Naive thymus-derived CD4-positive, alpha-beta T cell (primary cell): ENCODE data around the gene NEK9. TPM values are rescaled to one million over a fixed set of nuclear protein-coding genes. Genes with fewer than 3 reads are reported as not detected.

Experiments used
- ATAC-seq: fragments of 150-1000 bp; cut with Tn5 transposase; 2 replicates; pipeline ENCODE4 v1.10.0; 2021; ENCODE audit warnings: mild to moderate bottlenecking, moderate library complexity
- CTCF ChIA-PET: fragments of 350-600 bp; sonication (Branson Sonifier 250); formaldehyde crosslinking; loops from one replicate; lab custom pipeline; 2021; ENCODE audit warnings: antibody characterized with exemption; lab: Charles Lee
- POLR2A ChIA-PET: fragments of 350-600 bp; sonication (Branson Sonifier 250); formaldehyde crosslinking; loops from one replicate; lab custom pipeline; 2021; ENCODE audit warnings: antibody characterized with exemption, inconsistent platforms; lab: Charles Lee
- DNase-seq, 9 donors: peaks; one replicate each; pipeline versions ENCODE4 v3.0.0 to v3.0.0-alpha.2; 2020 to 2022; ENCODE audit warnings: mixed read lengths in 1 of 9
- H3K27ac ChIP-seq: one replicate; pipeline ENCODE4 v1.7.0; 2013; ENCODE audit warnings: mild to moderate bottlenecking, low read depth, low read length, moderate library complexity
- H3K27me3 ChIP-seq, 2 donors: one replicate each; pipeline ENCODE4 v1.7.0; 2013; ENCODE audit warnings: low read length in 2 of 2, mild to moderate bottlenecking in 2 of 2, moderate library complexity in 2 of 2; ENCODE audit not compliant: control insufficient read depth in 2 of 2, insufficient read depth in 2 of 2
- H3K36me3 ChIP-seq, 3 experiments: 1 replicate in 2 of 3; 2 replicates in 1 of 3; pipeline ENCODE4 v1.7.0; 2013; ENCODE audit warnings: low read length in 3 of 3, mild to moderate bottlenecking in 3 of 3, moderate library complexity in 1 of 3; ENCODE audit not compliant: insufficient read depth in 3 of 3, control insufficient read depth in 2 of 3
- H3K4me1 ChIP-seq, 2 donors: one replicate each; pipeline ENCODE4 v1.7.0; 2013; ENCODE audit warnings: low read length in 2 of 2, mild to moderate bottlenecking in 2 of 2, moderate library complexity in 1 of 2; ENCODE audit not compliant: control insufficient read depth in 2 of 2, insufficient read depth in 2 of 2
- H3K4me3 ChIP-seq: 2 replicates; pipeline ENCODE4 v1.7.0; 2013; ENCODE audit warnings: mild to moderate bottlenecking, low read length
- H3K9me3 ChIP-seq, 3 experiments: 1 replicate in 2 of 3; 2 replicates in 1 of 3; pipeline ENCODE4 v1.7.0; 2013; ENCODE audit warnings: low read length in 3 of 3; ENCODE audit not compliant: control insufficient read depth in 2 of 3
- H3K27ac Mint-ChIP-seq, 9 donors: one replicate each; pipeline ENCODE4 v1.8.0; 2020 to 2022; ENCODE audit warnings: mixed read lengths in 9 of 9, mild to moderate bottlenecking in 8 of 9, moderate library complexity in 5 of 9, inconsistent platforms in 2 of 9
- H3K27me3 Mint-ChIP-seq, 5 donors: one replicate each; pipeline ENCODE4 v1.8.0; 2021 to 2022; ENCODE audit warnings: mixed read lengths in 5 of 5, mild to moderate bottlenecking in 1 of 5
- H3K36me3 Mint-ChIP-seq, 5 donors: one replicate each; pipeline ENCODE4 v1.8.0; 2020 to 2022; ENCODE audit warnings: mixed read lengths in 5 of 5, mild to moderate bottlenecking in 3 of 5, inconsistent platforms in 1 of 5
- H3K4me1 Mint-ChIP-seq, 7 donors: one replicate each; pipeline ENCODE4 v1.8.0; 2020 to 2022; ENCODE audit warnings: mixed read lengths in 7 of 7, mild to moderate bottlenecking in 3 of 7, inconsistent platforms in 1 of 7
- H3K4me3 Mint-ChIP-seq, 10 donors: one replicate each; pipeline ENCODE4 v1.8.0; 2020 to 2022; ENCODE audit warnings: mild to moderate bottlenecking in 10 of 10, mixed read lengths in 10 of 10, moderate library complexity in 6 of 10, inconsistent platforms in 2 of 10
- H3K9me3 Mint-ChIP-seq, 11 donors: one replicate each; pipeline ENCODE4 v1.8.0; 2020 to 2022; ENCODE audit warnings: mixed read lengths in 11 of 11, mild to moderate bottlenecking in 4 of 11, inconsistent platforms in 1 of 11, moderate library complexity in 1 of 11
- intact Hi-C, 2 donors: fragments of 100-400 bp; cut with micrococcal nuclease; formaldehyde crosslinking; loops; one replicate each; pipeline ENCODE4 v1.15.1; 2023
- polyA plus RNA-seq, 2 donors: library from polyadenylated mRNA; unstranded; fragments of 300-500 nt; fragmentation: Illumina TruSeq; gene quantifications; one replicate each; pipeline ENCODE4 v1.2.3, GENCODE V29; 2021
- total RNA-seq, 6 experiments: library from RNA in 5 of 6; stranded (reverse) in 5 of 6; gene quantifications; 1 replicate in 5 of 6; 2 replicates in 1 of 6; pipeline ENCODE4 v1.2.3 and lab custom pipeline; 2021 to 2026

NEK9 gene
- total and polyA plus RNA-seq, 7 experiments from 2014 or later = 16.6 to 141 (median 83.4) TPM

- Mint-ChIP-seq H3K27me3 (peaks cover 0 to 3% (median 0%) of the 10 kb centered on the region in 5 donors), H3K4me3 (no peak overlapping the region), H3K36me3 (no peaks in the 10 kb centered on the region), H3K27ac (no peak overlapping the region), H3K4me1 (peaks cover 18 to 31% (median 23%) of the 10 kb centered on the region in 7 donors), H3K9me3 (no peaks in the 10 kb centered on the region)
- Histone ChIP-seq H3K27ac (no peak overlapping the region), H3K4me3 (no peak overlapping the region), H3K27me3 (no peaks in the 10 kb centered on the region), H3K4me1 (peaks cover 14 to 17% of the 10 kb centered on the region in 2 donors), H3K9me3 (no peaks in the 10 kb centered on the region), H3K36me3 (peaks cover 0 to 5% (median 0%) of the 10 kb centered on the region in 3 experiments)
- ChIA-PET CTCF (interaction anchor here (1.6 kb wide), 1 partner anchor 161 kb away, joined by 3 read pairs; no protein-coding TSS in a partner anchor), POLR2A (no interaction called here)
- DNase-seq (no peak), ATAC-seq (no peak)
- intact Hi-C loops = loop anchor here in 1 of 2 donors (5.0 kb wide), 1 partner anchor 120 kb away; no protein-coding TSS in a partner anchor
Observed at GRCh38 chr14:75067212-75067611, 59.6 kb downstream of the NEK9 start.

GRCh38 chr14:75066691-75067090, 60.2 kb downstream of the NEK9 start:
- Mint-ChIP-seq H3K9me3 (no peaks in the 10 kb centered on the region), H3K36me3 (no peaks in the 10 kb centered on the region), H3K4me3 (no peak overlapping the region), H3K4me1 (peaks cover 18 to 32% (median 23%) of the 10 kb centered on the region in 7 donors), H3K27ac (no peak overlapping the region), H3K27me3 (peaks cover 0 to 3% (median 0%) of the 10 kb centered on the region in 5 donors)
- no peak overlapping the region for H3K4me3 ChIP-seq
- no peaks in the 10 kb centered on the region for H3K9me3 ChIP-seq
- H3K36me3 ChIP-seq = peaks cover 0 to 5% (median 0%) of the 10 kb centered on the region in 3 experiments
- CTCF ChIA-PET = interaction anchor here (1.6 kb wide), 1 partner anchor 161 kb away, joined by 3 read pairs; no protein-coding TSS in a partner anchor
- no peak overlapping the region for H3K27ac ChIP-seq
- no peaks in the 10 kb centered on the region for H3K27me3 ChIP-seq
- intact Hi-C loops = loop anchor here in 1 of 2 donors (5.0 kb wide), 1 partner anchor 119 kb away; no protein-coding TSS in a partner anchor
- peaks cover 14 to 17% of the 10 kb centered on the region in 2 donors for H3K4me1 ChIP-seq
- no peak for ATAC-seq
- POLR2A ChIA-PET = no interaction called here
- no peak for DNase-seq

GRCh38 chr14:75064205-75064567, 62.7 kb downstream of the NEK9 start:
- Mint-ChIP-seq H3K27ac (peak overlapping the region; percentile 90 to 99 (median 96)), H3K4me3 (peak overlapping the region; percentile 93 to 100 (median 99)), H3K9me3 (no peaks in the 10 kb centered on the region), H3K27me3 (no peaks in the 10 kb centered on the region), H3K4me1 (peaks cover 15 to 36% (median 27%) of the 10 kb centered on the region in 7 donors), H3K36me3 (peaks cover 6 to 19% (median 7%) of the 10 kb centered on the region in 5 donors)
- Histone ChIP-seq H3K4me3 (peak overlapping the region; percentile 98), H3K9me3 (no peaks in the 10 kb centered on the region), H3K4me1 (peaks cover 14 to 17% of the 10 kb centered on the region in 2 donors), H3K27me3 (no peaks in the 10 kb centered on the region), H3K36me3 (peaks cover 0 to 5% (median 0%) of the 10 kb centered on the region in 3 experiments), H3K27ac (peak overlapping the region; percentile 83)
- ChIA-PET CTCF (interaction anchor here (1.8 kb wide), 1 partner anchor 203 kb away, joined by 4 read pairs; no protein-coding TSS in a partner anchor), POLR2A (interaction anchor here (0.6 to 4.9 kb wide), 4 partner anchors 13 to 62 kb away, joined by 3 to 29 read pairs (median 4); partner anchors contain the start of genes EIF2B2 and MLH3)
- ATAC-seq (no peak), DNase-seq (no peak)
- intact Hi-C loops = loop anchor here (1.0 to 2.0 kb wide), 2 partner anchors 61 to 62 kb away; partner anchors contain the start of gene EIF2B2 (in 2 of the 2)

- H3K4me1 Mint-ChIP-seq = peaks cover 15 to 38% (median 27%) of the 10 kb centered on the region in 7 donors
- ATAC-seq = peak; percentile 99
- Histone ChIP-seq H3K27ac (peak within 1 kb of the TSS; percentile 83), H3K36me3 (peaks cover 0 to 5% (median 0%) of the 10 kb centered on the region in 3 experiments), H3K4me1 (peaks cover 11 to 13% of the 10 kb centered on the region in 2 donors), H3K4me3 (peak within 1 kb of the TSS; percentile 98), H3K27me3 (no peaks in the 10 kb centered on the region), H3K9me3 (no peaks in the 10 kb centered on the region)
- peaks cover 6 to 21% (median 7%) of the 10 kb centered on the region in 5 donors for H3K36me3 Mint-ChIP-seq
- H3K27ac Mint-ChIP-seq = peak within 1 kb of the TSS; percentile 90 to 99 (median 96)
- no peaks in the 10 kb centered on the region for H3K27me3 Mint-ChIP-seq
- intact Hi-C loops = loop anchor here (1.0 to 2.0 kb wide), 3 partner anchors 12 to 61 kb away; partner anchors contain the start of genes EIF2B2 (in 2 of the 2) and MLH3 (in 2 of the 2)
- peak; percentile 79 to 93 (median 86) for DNase-seq
- ChIA-PET CTCF (interaction anchor here (0.9 to 1.8 kb wide), 2 partner anchors 12 to 203 kb away, joined by 3 to 4 read pairs; no protein-coding TSS in a partner anchor), POLR2A (interaction anchor here (0.6 to 4.9 kb wide), 5 partner anchors 13 to 62 kb away, joined by 3 to 29 read pairs (median 4); partner anchors contain the start of genes EIF2B2 and MLH3)
- peak within 1 kb of the TSS; percentile 93 to 100 (median 99) for H3K4me3 Mint-ChIP-seq
- no peaks in the 10 kb centered on the region for H3K9me3 Mint-ChIP-seq
Observed at GRCh38 chr14:75063491-75064204, 63.2 kb downstream of the NEK9 start, which contains the start of gene ACYP1. TSS of gene ACYP1 (minus strand) at chr14:75064024. CDS start at chr14:75063553, 471 bp downstream.

GRCh38 chr14:75063013-75063412, 63.8 kb downstream of the NEK9 start:
- Histone ChIP-seq H3K9me3 (no peaks in the 10 kb centered on the region), H3K4me3 (peak overlapping the region; percentile 98), H3K27ac (peak overlapping the region; percentile 83), H3K36me3 (peaks cover 0 to 5% (median 0%) of the 10 kb centered on the region in 3 experiments), H3K27me3 (no peaks in the 10 kb centered on the region), H3K4me1 (peaks cover 7 to 9% of the 10 kb centered on the region in 2 donors)
- DNase-seq = no peak
- no peaks in the 10 kb centered on the region for H3K9me3 Mint-ChIP-seq
- POLR2A ChIA-PET = interaction anchor here (1.2 to 4.9 kb wide), 3 partner anchors 12 to 18 kb away, joined by 3 to 29 read pairs (median 4); partner anchors contain the start of gene MLH3
- peaks cover 6 to 25% (median 7%) of the 10 kb centered on the region in 5 donors for H3K36me3 Mint-ChIP-seq
- H3K4me3 Mint-ChIP-seq = peak overlapping the region; percentile 93 to 100 (median 99)
- peak overlapping the region; percentile 90 to 99 (median 96) for H3K27ac Mint-ChIP-seq
- no peaks in the 10 kb centered on the region for H3K27me3 Mint-ChIP-seq
- intact Hi-C loops = loop anchor here (1.0 kb wide), 1 partner anchor 12 kb away; the partner anchor contains the start of gene MLH3 (in 2 of the 2)
- ATAC-seq = no peak
- CTCF ChIA-PET = interaction anchor here (0.9 kb wide), 1 partner anchor 11 kb away, joined by 3 read pairs; no protein-coding TSS in a partner anchor
- H3K4me1 Mint-ChIP-seq = peaks cover 15 to 38% (median 27%) of the 10 kb centered on the region in 7 donors

GRCh38 chr14:75060420-75060819, 66.4 kb downstream of the NEK9 start:
- H3K9me3 Mint-ChIP-seq = no peaks in the 10 kb centered on the region
- CTCF ChIA-PET = no interaction called here
- H3K4me3 ChIP-seq = no peak overlapping the region
- no peak overlapping the region for H3K27ac Mint-ChIP-seq
- no peaks in the 10 kb centered on the region for H3K9me3 ChIP-seq
- H3K4me1 Mint-ChIP-seq = peaks cover 15 to 48% (median 28%) of the 10 kb centered on the region in 7 donors
- POLR2A ChIA-PET = no interaction called here
- no peak for ATAC-seq
- DNase-seq = no peak
- no peaks in the 10 kb centered on the region for H3K27me3 Mint-ChIP-seq
- intact Hi-C loops = no loop called here
- H3K4me3 Mint-ChIP-seq = no peak overlapping the region
- H3K36me3 ChIP-seq = peaks cover 0 to 5% (median 0%) of the 10 kb centered on the region in 3 experiments
- no peak overlapping the region for H3K27ac ChIP-seq
- peaks cover 6 to 33% (median 12%) of the 10 kb centered on the region in 5 donors for H3K36me3 Mint-ChIP-seq
- no peaks in the 10 kb centered on the region for H3K27me3 ChIP-seq
- peaks cover 7 to 9% of the 10 kb centered on the region in 2 donors for H3K4me1 ChIP-seq
